CD14-positive monocyte (primary cell): ENCODE results near the gene PLEKHJ1. TPM values are rescaled to one million over a fixed set of nuclear protein-coding genes. Genes with fewer than 3 reads are reported as not detected.

Experiments used
- DNase-seq, 3 donors: peaks; one replicate each; pipeline ENCODE4 v3.0.0-alpha.2; 2011 to 2022
- H2AFZ ChIP-seq: 2 replicates; pipeline ENCODE4 v1.6.0; 2012; ENCODE audit warnings: mild to moderate bottlenecking, low read depth, low read length, inconsistent platforms; ENCODE audit not compliant: insufficient read depth, poor library complexity, severe bottlenecking
- H3K27ac ChIP-seq, 2 donors: 1 replicate in 1 of 2; 2 replicates in 1 of 2; pipeline ENCODE4 v1.5.1; 2012 to 2013; ENCODE audit warnings: low read length in 2 of 2, control low read depth in 1 of 2, inconsistent platforms in 1 of 2, low read depth in 1 of 2, mild to moderate bottlenecking in 1 of 2
- H3K27me3 ChIP-seq, 2 donors: one replicate each; pipeline versions ENCODE4 v1.6.0 to v1.6.1; 2011 to 2013; ENCODE audit warnings: low read length in 2 of 2; ENCODE audit not compliant: control insufficient read depth in 2 of 2, insufficient read depth in 2 of 2
- H3K36me3 ChIP-seq, 2 donors: replicated peaks in 1 of 2; 1 replicate in 1 of 2; 2 replicates in 1 of 2; pipeline versions ENCODE4 v1.5.1 to v1.6.1; 2012 to 2013; ENCODE audit warnings: low read length in 2 of 2, control low read depth in 1 of 2, inconsistent platforms in 1 of 2, mild to moderate bottlenecking in 1 of 2; ENCODE audit not compliant: insufficient read depth in 2 of 2, control insufficient read depth in 1 of 2
- H3K4me1 ChIP-seq, 2 donors: 1 replicate in 1 of 2; 2 replicates in 1 of 2; pipeline versions ENCODE4 v1.5.1 to v1.6.1; 2012 to 2013; ENCODE audit warnings: low read length in 2 of 2, control low read depth in 1 of 2, inconsistent platforms in 1 of 2, mild to moderate bottlenecking in 1 of 2, moderate library complexity in 1 of 2; ENCODE audit not compliant: insufficient read depth in 2 of 2, control insufficient read depth in 1 of 2
- H3K4me2 ChIP-seq: replicated peaks from 2 replicates; pipeline ENCODE3; 2012; ENCODE audit warnings: low read length, moderate library complexity, mild to moderate bottlenecking; ENCODE audit not compliant: poor library complexity, severe bottlenecking; ENCODE audit errors: extremely low read depth
- H3K4me3 ChIP-seq, 3 experiments: fragments of 200-600 bp in 1 of 3; sonication (generic) in 1 of 3; replicated peaks in 1 of 3; 1 replicate in 2 of 3; 2 replicates in 1 of 3; pipeline ENCODE4 v1.5.1; 2011 to 2013; ENCODE audit warnings: low read length in 3 of 3, mild to moderate bottlenecking in 3 of 3, control low read depth in 2 of 3, low read depth in 2 of 3, inconsistent platforms in 1 of 3, moderate library complexity in 1 of 3
- H3K79me2 ChIP-seq: 2 replicates; pipeline ENCODE4 v1.6.0; 2012; ENCODE audit warnings: mild to moderate bottlenecking, control low read depth, inconsistent platforms, low read length, moderate library complexity; ENCODE audit not compliant: insufficient read depth
- H3K9ac ChIP-seq: 2 replicates; pipeline ENCODE4 v1.6.0; 2017; ENCODE audit warnings: low read length, mild to moderate bottlenecking; ENCODE audit not compliant: insufficient read depth, poor library complexity, severe bottlenecking
- H3K9me3 ChIP-seq, 2 donors: replicated peaks in 1 of 2; 1 replicate in 1 of 2; 2 replicates in 1 of 2; pipeline versions ENCODE4 v1.5.1 to v1.6.1; 2012 to 2013; ENCODE audit warnings: low read length in 2 of 2, control low read depth in 1 of 2; ENCODE audit not compliant: control insufficient read depth in 1 of 2, insufficient read depth in 1 of 2
- H4K20me1 ChIP-seq: 2 replicates; pipeline ENCODE4 v1.6.0; 2012; ENCODE audit warnings: mild to moderate bottlenecking, low read length, control low read depth, moderate library complexity; ENCODE audit not compliant: insufficient read depth
- H3K27ac Mint-ChIP-seq, 7 donors: one replicate each; pipeline ENCODE4 v1.8.0; 2020; ENCODE audit warnings: mild to moderate bottlenecking in 7 of 7, mixed read lengths in 7 of 7, moderate library complexity in 6 of 7, inconsistent platforms in 2 of 7
- H3K27me3 Mint-ChIP-seq, 3 donors: one replicate each; pipeline ENCODE4 v1.8.0; 2021 to 2022; ENCODE audit warnings: low read depth in 3 of 3, mild to moderate bottlenecking in 3 of 3, mixed read lengths in 3 of 3, moderate library complexity in 3 of 3, inconsistent platforms in 1 of 3
- H3K36me3 Mint-ChIP-seq, 2 donors: one replicate each; pipeline ENCODE4 v1.8.0; 2020; ENCODE audit warnings: mixed read lengths in 2 of 2, inconsistent platforms in 1 of 2, mild to moderate bottlenecking in 1 of 2
- H3K4me1 Mint-ChIP-seq: one replicate; pipeline ENCODE4 v1.8.0; 2020; ENCODE audit warnings: mild to moderate bottlenecking, mixed read lengths
- H3K4me3 Mint-ChIP-seq, 2 donors: one replicate each; pipeline ENCODE4 v1.8.0; 2020; ENCODE audit warnings: mild to moderate bottlenecking in 2 of 2, mixed read lengths in 2 of 2, moderate library complexity in 1 of 2
- H3K9me3 Mint-ChIP-seq, 7 donors: one replicate each; pipeline ENCODE4 v1.8.0; 2020 to 2022; ENCODE audit warnings: mixed read lengths in 7 of 7, mild to moderate bottlenecking in 6 of 7, moderate library complexity in 6 of 7, inconsistent platforms in 2 of 7
- WGBS: methylation state at CpG from one replicate; pipeline ENCODE4 v1.1.5; 2013; ENCODE audit warnings: missing lambda C conversion rate; ENCODE audit not compliant: insufficient coverage; 5-methylcytosine and 5-hydroxymethylcytosine counted together
- intact Hi-C, 2 donors: fragments of 100-400 bp; cut with micrococcal nuclease; formaldehyde crosslinking; loops; one replicate each; pipeline versions ENCODE4 v1.15.0 to v1.15.1; 2023
- polyA plus RNA-seq, 3 donors: library from polyadenylated mRNA; depleted of rRNA in 1 of 3; unstranded in 2 of 3; stranded (reverse) in 1 of 3; fragments of 300-500 nt in 2 of 3; fragments of >200 nt in 1 of 3; fragmentation: Illumina TruSeq in 2 of 3; gene quantifications; 1 replicate in 2 of 3; 2 replicates in 1 of 3; pipeline ENCODE4 v1.2.3, GENCODE V29; 2012 to 2021
- TF ChIP-seq, protein P1 (sequence below): fragments of 200-600 bp; IDR thresholded peaks from one replicate; pipeline ENCODE4 v1.8.0; 2022; ENCODE audit warnings: antibody characterized with exemption, mild to moderate bottlenecking

Gene PLEKHJ1
- polyA plus RNA-seq, 3 donors: 62.1 to 90.0 (median 69.0) TPM

DNA sequence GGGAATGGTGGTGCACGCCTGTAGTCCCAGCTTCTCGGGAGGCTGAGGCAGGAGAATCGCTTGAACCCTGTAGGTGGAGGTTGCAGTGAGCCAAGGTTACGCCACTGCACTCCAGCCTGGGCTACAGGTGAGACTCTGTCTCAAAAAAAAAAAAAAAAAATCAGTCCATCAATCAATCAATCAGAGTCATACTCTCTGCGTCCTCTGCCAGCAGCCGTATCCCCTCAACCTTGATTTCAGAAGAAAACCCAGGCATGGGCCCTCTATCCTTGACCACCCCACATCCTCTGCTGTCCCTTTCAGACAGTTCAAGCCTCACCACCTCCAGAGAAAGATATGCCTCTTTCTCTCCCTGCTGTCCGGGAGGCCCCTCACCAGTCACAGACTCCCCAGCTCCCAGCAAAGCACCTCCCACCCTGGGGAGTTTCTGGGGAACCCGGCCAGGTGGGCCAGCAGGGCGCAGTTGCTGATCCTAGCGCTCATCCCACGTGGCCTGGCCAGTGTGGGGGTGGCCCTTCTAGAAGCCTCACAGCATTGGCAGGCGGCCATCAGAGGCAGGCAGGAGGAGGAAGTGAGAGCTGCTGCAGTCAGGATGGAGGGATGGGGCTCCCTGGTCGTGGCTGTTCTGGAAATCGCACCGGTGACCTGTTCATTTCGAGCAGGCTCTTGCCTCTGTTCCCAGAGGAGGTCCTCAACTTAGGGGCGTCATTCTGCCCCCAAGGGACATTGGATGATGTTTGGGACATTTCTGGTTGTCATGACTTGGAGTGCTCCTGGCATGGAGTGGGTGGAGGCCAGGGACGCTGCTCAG is 30.3 kb upstream of the PLEKHJ1 start:
- H3K4me3 ChIP-seq: peak overlapping the region; percentile 1 to 100 (median 25)
- WGBS: 19% methylated on average over 12 of the region's 18 CpGs

DNA sequence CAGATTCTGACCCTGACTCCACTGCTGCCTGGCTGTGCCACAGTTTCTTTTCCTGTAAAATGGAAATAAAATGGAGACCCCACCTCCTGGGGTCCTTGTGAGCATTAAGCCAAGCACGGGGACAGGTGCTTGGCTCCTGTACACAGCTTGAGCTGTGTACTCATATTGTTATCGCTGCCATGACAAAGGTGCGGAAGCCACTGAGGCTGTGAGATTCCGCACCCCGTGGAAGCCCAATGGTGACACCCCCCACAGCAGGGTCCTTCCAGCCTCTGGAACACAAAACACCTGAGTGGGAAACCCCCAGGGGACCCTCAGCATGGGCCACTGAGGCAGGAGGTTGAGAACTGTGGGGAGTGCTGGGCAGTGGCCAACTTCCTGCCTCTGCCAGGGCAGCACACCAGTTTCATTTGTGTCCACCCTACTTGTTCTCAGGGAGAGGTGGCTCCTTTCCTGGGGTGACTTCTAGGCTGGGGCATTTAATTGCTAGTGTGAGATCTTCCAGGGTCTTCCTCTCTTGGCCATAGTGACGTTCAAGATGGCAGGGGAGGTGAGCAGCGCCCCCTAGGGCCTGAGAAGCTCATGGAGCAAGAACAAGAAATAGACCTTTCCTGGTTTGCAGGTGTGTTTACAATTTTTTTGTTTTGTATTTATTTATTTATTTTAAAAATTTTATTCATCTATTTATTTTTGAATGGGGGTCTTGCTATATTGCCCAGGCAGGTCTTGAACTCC is 25.5 kb upstream of the PLEKHJ1 start:
- H3K4me1 ChIP-seq: peaks cover 32 to 39% of the 10 kb centered on the region in 2 donors
- peaks cover 18% of the 10 kb centered on the region for H3K79me2 ChIP-seq
- no peak overlapping the region for H3K27ac ChIP-seq
- H4K20me1 ChIP-seq: no peaks in the 10 kb centered on the region
- H3K4me1 Mint-ChIP-seq: peaks cover 35% of the 10 kb centered on the region
- peak overlapping the region in 1 of 2 donors; percentile 20 for H3K4me3 Mint-ChIP-seq
- H3K27ac Mint-ChIP-seq: no peak overlapping the region
- no peak overlapping the region for H3K4me2 ChIP-seq
- H3K36me3 Mint-ChIP-seq: no peaks in the 10 kb centered on the region
- no peak overlapping the region for H2AFZ ChIP-seq
- 100% methylated on average over 3 of the region's 7 CpGs for WGBS
- peaks cover 8 to 13% (median 11%) of the 10 kb centered on the region in 3 donors for H3K27me3 Mint-ChIP-seq
- H3K4me3 ChIP-seq: no peak overlapping the region
- no peaks in the 10 kb centered on the region for H3K36me3 ChIP-seq
- H3K27me3 ChIP-seq: no peaks in the 10 kb centered on the region
- DNase-seq: peak in 2 of 3 donors; percentile 52 to 58
- no peaks in the 10 kb centered on the region for H3K9me3 Mint-ChIP-seq
- H3K9me3 ChIP-seq: no peaks in the 10 kb centered on the region
- TF ChIP-seq, protein P1, sequence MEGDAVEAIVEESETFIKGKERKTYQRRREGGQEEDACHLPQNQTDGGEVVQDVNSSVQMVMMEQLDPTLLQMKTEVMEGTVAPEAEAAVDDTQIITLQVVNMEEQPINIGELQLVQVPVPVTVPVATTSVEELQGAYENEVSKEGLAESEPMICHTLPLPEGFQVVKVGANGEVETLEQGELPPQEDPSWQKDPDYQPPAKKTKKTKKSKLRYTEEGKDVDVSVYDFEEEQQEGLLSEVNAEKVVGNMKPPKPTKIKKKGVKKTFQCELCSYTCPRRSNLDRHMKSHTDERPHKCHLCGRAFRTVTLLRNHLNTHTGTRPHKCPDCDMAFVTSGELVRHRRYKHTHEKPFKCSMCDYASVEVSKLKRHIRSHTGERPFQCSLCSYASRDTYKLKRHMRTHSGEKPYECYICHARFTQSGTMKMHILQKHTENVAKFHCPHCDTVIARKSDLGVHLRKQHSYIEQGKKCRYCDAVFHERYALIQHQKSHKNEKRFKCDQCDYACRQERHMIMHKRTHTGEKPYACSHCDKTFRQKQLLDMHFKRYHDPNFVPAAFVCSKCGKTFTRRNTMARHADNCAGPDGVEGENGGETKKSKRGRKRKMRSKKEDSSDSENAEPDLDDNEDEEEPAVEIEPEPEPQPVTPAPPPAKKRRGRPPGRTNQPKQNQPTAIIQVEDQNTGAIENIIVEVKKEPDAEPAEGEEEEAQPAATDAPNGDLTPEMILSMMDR: peak; percentile 93
- intact Hi-C loops: no loop called here
- no peak overlapping the region for H3K9ac ChIP-seq

More for the DNA sequence above, 30.3 kb upstream of the PLEKHJ1 start:
- Histone ChIP-seq H3K27ac (peak overlapping the region; percentile 68 to 72), H3K36me3 (peaks cover 2 to 3% of the 10 kb centered on the region in 2 donors), H3K27me3 (no peaks in the 10 kb centered on the region), H3K9ac (peak overlapping the region; percentile 39), H3K79me2 (peaks cover 62% of the 10 kb centered on the region), H3K4me2 (peak overlapping the region; percentile 94), H3K4me1 (peaks cover 54 to 65% of the 10 kb centered on the region in 2 donors), H3K9me3 (no peaks in the 10 kb centered on the region), H4K20me1 (peaks cover 18% of the 10 kb centered on the region), H2AFZ (peak overlapping the region; percentile 63)
- Mint-ChIP-seq H3K4me3 (peak overlapping the region; percentile 75 to 87), H3K4me1 (peaks cover 54% of the 10 kb centered on the region), H3K27me3 (peaks cover 0 to 1% (median 0%) of the 10 kb centered on the region in 3 donors), H3K9me3 (peaks cover 0 to 7% (median 0%) of the 10 kb centered on the region in 7 donors), H3K36me3 (peaks cover 2 to 4% of the 10 kb centered on the region in 2 donors), H3K27ac (peak overlapping the region; percentile 85 to 96 (median 93))
- peak; percentile 80 to 90 (median 89) for DNase-seq
- TF ChIP-seq, protein P1: no peak
- intact Hi-C loops: no loop called here
